Peyer's patch (tissue), 4 donors: Measurements from ENCODE around the gene AUNIP. TPM values are rescaled to one million over a fixed set of nuclear protein-coding genes. Genes with fewer than 3 reads are reported as not detected.
A peak's percentile ranks its signal among the peaks of the same experiment; 100 is the strongest.

ENCODE experiments used
- DNase-seq, 3 donors: peaks; one replicate each; pipeline ENCODE4 v3.0.0-alpha.2; 2017 to 2019
- H3K27ac ChIP-seq, 4 donors: fragments of 200-600 bp; sonication (generic); one replicate each; pipeline ENCODE4 v1.5.1; 2016 to 2019
- H3K27me3 ChIP-seq, 2 donors: fragments of 200-600 bp; sonication (generic); one replicate each; pipeline ENCODE4 v1.5.1; 2019
- H3K36me3 ChIP-seq, 3 donors: fragments of 200-600 bp; sonication (generic); one replicate each; pipeline ENCODE4 v1.5.1; 2016 to 2019
- H3K4me1 ChIP-seq, 4 donors: fragments of 200-600 bp; sonication (generic); one replicate each; pipeline ENCODE4 v1.5.1; 2016 to 2019
- H3K4me3 ChIP-seq, 4 donors: fragments of 200-600 bp; sonication (generic); 1 replicate in 3 of 4; 2 replicates in 1 of 4; pipeline ENCODE4 v1.5.1; 2016 to 2019; ENCODE audit warnings: mild to moderate bottlenecking in 1 of 4
- H3K9me3 ChIP-seq, 4 donors: fragments of 200-600 bp; sonication (generic); one replicate each; pipeline ENCODE4 v1.5.1; 2016 to 2019; ENCODE audit warnings: mild to moderate bottlenecking in 1 of 4
- POLR2A ChIP-seq, 2 donors: fragments of 450-650 bp; IDR thresholded peaks; one replicate each; pipeline ENCODE4 v1.5.1; 2017; ENCODE audit warnings: antibody characterized with exemption in 2 of 2, mild to moderate bottlenecking in 2 of 2, moderate library complexity in 2 of 2
- total RNA-seq, 4 donors: library from RNA; depleted of rRNA; stranded (reverse); fragments of >200 nt; gene quantifications; one replicate each; pipeline ENCODE4 v1.1.0, GENCODE V29; 2016
- TF ChIP-seq, protein P1 (sequence below), 6 experiments: fragments of 450-650 bp in 4 of 6; fragments of 200-600 bp in 2 of 6; sonication (generic) in 1 of 6; IDR thresholded peaks; one replicate each; pipeline ENCODE4 v1.5.1; 2017 to 2019; ENCODE audit warnings: antibody characterized with exemption in 6 of 6, mild to moderate bottlenecking in 3 of 6, moderate library complexity in 1 of 6

AUNIP gene
- total RNA-seq, 4 donors from 2014 or later = 0.95 to 1.6 TPM; not detected in 2

- H3K9me3 ChIP-seq = no peaks in the 10 kb centered on the region
- no peak for TF ChIP-seq POLR2A (IDR thresholded peaks at IDR 0.05)
- TF ChIP-seq, protein P1, sequence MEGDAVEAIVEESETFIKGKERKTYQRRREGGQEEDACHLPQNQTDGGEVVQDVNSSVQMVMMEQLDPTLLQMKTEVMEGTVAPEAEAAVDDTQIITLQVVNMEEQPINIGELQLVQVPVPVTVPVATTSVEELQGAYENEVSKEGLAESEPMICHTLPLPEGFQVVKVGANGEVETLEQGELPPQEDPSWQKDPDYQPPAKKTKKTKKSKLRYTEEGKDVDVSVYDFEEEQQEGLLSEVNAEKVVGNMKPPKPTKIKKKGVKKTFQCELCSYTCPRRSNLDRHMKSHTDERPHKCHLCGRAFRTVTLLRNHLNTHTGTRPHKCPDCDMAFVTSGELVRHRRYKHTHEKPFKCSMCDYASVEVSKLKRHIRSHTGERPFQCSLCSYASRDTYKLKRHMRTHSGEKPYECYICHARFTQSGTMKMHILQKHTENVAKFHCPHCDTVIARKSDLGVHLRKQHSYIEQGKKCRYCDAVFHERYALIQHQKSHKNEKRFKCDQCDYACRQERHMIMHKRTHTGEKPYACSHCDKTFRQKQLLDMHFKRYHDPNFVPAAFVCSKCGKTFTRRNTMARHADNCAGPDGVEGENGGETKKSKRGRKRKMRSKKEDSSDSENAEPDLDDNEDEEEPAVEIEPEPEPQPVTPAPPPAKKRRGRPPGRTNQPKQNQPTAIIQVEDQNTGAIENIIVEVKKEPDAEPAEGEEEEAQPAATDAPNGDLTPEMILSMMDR (IDR thresholded peaks at IDR 0.05) = no peak
- H3K27ac ChIP-seq = no peak overlapping the region
- peak in 1 of 3 donors; percentile 48 for DNase-seq
- H3K27me3 ChIP-seq = no peaks in the 10 kb centered on the region
- peaks cover 0 to 23% (median 16%) of the 10 kb centered on the region in 4 donors for H3K4me1 ChIP-seq
- H3K4me3 ChIP-seq = no peak overlapping the region
- H3K36me3 ChIP-seq = peaks cover 0 to 36% (median 0%) of the 10 kb centered on the region in 3 donors
These were observed 50.6 kb downstream of the AUNIP start for GRCh38 chr1:25808481-25809244.

- Histone ChIP-seq H3K36me3 (peaks cover 0 to 34% (median 0%) of the 10 kb centered on the region in 3 donors), H3K9me3 (no peaks in the 10 kb centered on the region), H3K4me1 (peaks cover 0 to 27% (median 19%) of the 10 kb centered on the region in 4 donors), H3K27ac (peak overlapping the region in 2 of 4 donors; percentile 28 to 30), H3K4me3 (no peak overlapping the region), H3K27me3 (no peaks in the 10 kb centered on the region)
- DNase-seq = peak in 1 of 3 donors; percentile 53
- TF ChIP-seq POLR2A (IDR thresholded peaks at IDR 0.05) = no peak
- TF ChIP-seq, protein P1 (IDR thresholded peaks at IDR 0.05) = no peak
These were observed 51.5 kb downstream of the AUNIP start for GRCh38 chr1:25807480-25808390.

- no peaks in the 10 kb centered on the region for H3K9me3 ChIP-seq
- no peaks in the 10 kb centered on the region for H3K27me3 ChIP-seq
- H3K36me3 ChIP-seq = peaks cover 0 to 27% (median 0%) of the 10 kb centered on the region in 3 donors
- peaks cover 0 to 27% (median 21%) of the 10 kb centered on the region in 4 donors for H3K4me1 ChIP-seq
- peak overlapping the region in 1 of 4 donors; percentile 22 for H3K27ac ChIP-seq
- peak in 1 of 3 donors; percentile 45 for DNase-seq
- H3K4me3 ChIP-seq = no peak overlapping the region
- TF ChIP-seq, protein P1 (IDR thresholded peaks at IDR 0.05) = no peak
- no peak for TF ChIP-seq POLR2A (IDR thresholded peaks at IDR 0.05)
These were observed 52.8 kb downstream of the AUNIP start for GRCh38 chr1:25806418-25806817.

- no peaks in the 10 kb centered on the region for H3K9me3 ChIP-seq
- H3K36me3 ChIP-seq = peaks cover 0 to 25% (median 0%) of the 10 kb centered on the region in 3 donors
- H3K4me3 ChIP-seq = no peak overlapping the region
- TF ChIP-seq POLR2A (IDR thresholded peaks at IDR 0.05) = no peak
- TF ChIP-seq, protein P1 (IDR thresholded peaks at IDR 0.05) = no peak
- peaks cover 0 to 27% (median 24%) of the 10 kb centered on the region in 4 donors for H3K4me1 ChIP-seq
- no peak for DNase-seq
- peak overlapping the region in 1 of 4 donors; percentile 22 for H3K27ac ChIP-seq
- H3K27me3 ChIP-seq = no peaks in the 10 kb centered on the region
These were observed 53.4 kb downstream of the AUNIP start for GRCh38 chr1:25805863-25806225.

DNA sequence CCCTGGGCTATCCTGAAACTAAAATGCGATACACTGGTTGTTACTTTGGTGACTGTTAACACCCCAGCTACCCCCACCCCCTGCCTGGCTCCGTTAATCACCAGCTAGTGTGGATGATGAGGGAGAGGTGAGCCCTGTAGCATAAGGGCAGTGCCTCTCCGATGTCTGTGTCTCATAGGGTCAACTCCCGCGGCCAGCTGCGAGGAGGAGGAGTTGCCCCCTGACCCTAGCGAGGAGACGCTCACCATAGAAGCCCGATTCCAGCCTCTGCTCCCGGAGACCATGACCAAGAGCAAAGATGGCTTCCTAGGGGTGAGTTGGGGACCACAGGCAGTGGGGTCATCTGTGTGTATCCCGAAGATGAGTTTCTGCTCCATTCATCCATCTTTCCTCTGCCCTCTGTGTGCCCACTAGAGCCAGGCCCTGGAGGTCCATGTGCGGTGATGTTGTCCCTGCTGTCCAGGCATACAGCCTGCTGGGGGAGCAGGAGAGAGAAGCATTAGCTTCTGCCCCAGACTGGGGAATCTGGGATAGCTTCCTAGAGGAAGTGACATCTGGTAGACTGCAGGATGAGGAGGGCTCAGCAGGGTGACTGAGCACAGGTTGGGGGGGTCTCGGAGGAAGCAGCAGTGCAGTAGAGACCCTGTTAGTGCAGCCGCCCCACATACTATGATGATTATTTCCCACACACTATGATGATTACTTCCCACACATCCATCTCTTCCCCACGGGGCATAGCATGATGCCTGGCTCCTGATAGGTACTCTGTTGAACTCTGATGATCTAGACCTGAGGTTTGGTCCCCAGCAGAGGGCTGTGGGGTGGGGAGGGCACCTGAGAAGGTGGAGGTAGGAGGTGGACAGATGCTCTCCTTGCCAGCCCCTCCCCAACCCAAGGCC, 54.0 kb downstream of the AUNIP start:
- Histone ChIP-seq H3K9me3 (no peaks in the 10 kb centered on the region), H3K36me3 (peaks cover 0 to 25% (median 0%) of the 10 kb centered on the region in 3 donors), H3K4me3 (no peak overlapping the region), H3K27me3 (no peaks in the 10 kb centered on the region), H3K27ac (peak overlapping the region in 1 of 4 donors; percentile 22), H3K4me1 (peaks cover 0 to 29% (median 24%) of the 10 kb centered on the region in 4 donors)
- no peak for TF ChIP-seq POLR2A (IDR thresholded peaks at IDR 0.05)
- TF ChIP-seq, protein P1 (IDR thresholded peaks at IDR 0.05) = no peak
- DNase-seq = no peak
